ENCODE data around the gene THSD7B. TPM values are rescaled to one million over a fixed set of nuclear protein-coding genes. Genes with fewer than 3 reads are reported as not detected.

The THSD7B gene
- total and polyA plus RNA-seq, 10 of the 15 experiments (the other 5 are each of a cell fraction or from before 2014, with no cell fraction given) = 0.03 to 0.56 (median 0.28) TPM

DNA sequence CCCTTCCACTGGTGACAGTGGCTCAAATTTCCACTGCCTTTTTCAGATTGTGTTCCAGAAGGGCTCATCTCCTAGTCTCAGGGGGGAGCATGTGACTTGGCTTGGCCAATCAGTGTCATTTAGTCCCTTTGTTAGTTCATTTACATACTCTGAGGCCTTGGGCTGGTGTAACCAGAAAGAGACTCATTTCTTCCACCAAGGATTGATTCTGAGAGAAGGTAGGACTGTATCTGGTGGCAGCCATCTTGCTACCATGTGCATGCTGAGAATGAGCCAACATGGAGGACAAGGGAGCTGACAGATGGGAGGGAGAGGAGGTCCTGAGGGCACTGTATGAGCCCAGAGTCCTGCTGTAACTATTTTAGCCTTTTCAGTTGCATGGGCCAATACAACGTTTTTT lies 191.7 kb downstream of the THSD7B start:
- DNase-seq (ENCODE audit: low read depth, low spot score) (no peak), ATAC-seq (peak; percentile 38; the same call in 2 of the 3 replicates), FAIRE-seq (no peak)
- in situ Hi-C loops (cut with MboI) = no loop called here
- H3K36me3 ChIP-seq (ENCODE audit: control insufficient read depth in 2 of 2, insufficient read depth in 2 of 2, low read length in 1 of 2) = no peaks in the 10 kb centered on the region
- no peaks in the 10 kb centered on the region for H3K4me1 ChIP-seq (ENCODE audit: control insufficient read depth, insufficient read depth, low read length)
- POLR2A ChIA-PET = no interaction called here
- H3K4me2 ChIP-seq (ENCODE audit: control insufficient read depth, insufficient read depth) = no peak overlapping the region
- H3K27ac ChIP-seq (ENCODE audit: control insufficient read depth, insufficient read depth) = no peak overlapping the region
- RAD21 ChIA-PET (ENCODE audit: unreplicated experiment) = no interaction called here
- H3K4me3 ChIP-seq = no peak overlapping the region
- WGBS (ENCODE audit: insufficient coverage, insufficient replicate concordance, low lambda C conversion rate, missing lambda C conversion rate) = 0% methylated on average over 1 of the region's 1 CpG
- H3K9me3 ChIP-seq (replicated peaks; ENCODE audit: control insufficient read depth, insufficient read depth, low read length) = no peaks in the 10 kb centered on the region
- H2AFZ ChIP-seq (ENCODE audit: control insufficient read depth, low read depth, low read length) = no peak overlapping the region; the same call in 1 of the 2 replicates
- H3K27me3 ChIP-seq (replicated peaks in 1 of 2; ENCODE audit: control insufficient read depth in 2 of 2, insufficient read depth in 2 of 2, low read length in 1 of 2) = no peaks in the 10 kb centered on the region
- intact Hi-C loops (cut with micrococcal nuclease; ENCODE audit: unreplicated experiment) = no loop called here
- H3K9ac ChIP-seq (ENCODE audit: control insufficient read depth, insufficient read depth, low read length) = no peak overlapping the region
- BruUV-seq (replicated peaks) = no TSS peak
- SMC1A ChIA-PET (ENCODE audit: uncharacterized antibody, unreplicated experiment) = no interaction called here
- CTCF ChIA-PET = no interaction called here
- TF ChIP-seq STAT3 (IDR thresholded peaks at IDR 0.05; ENCODE audit: low read depth, low read length) = no peak
- TF ChIP-seq YBX1 (IDR thresholded peaks at IDR 0.05) = no peak
- TF ChIP-seq, protein P1, sequence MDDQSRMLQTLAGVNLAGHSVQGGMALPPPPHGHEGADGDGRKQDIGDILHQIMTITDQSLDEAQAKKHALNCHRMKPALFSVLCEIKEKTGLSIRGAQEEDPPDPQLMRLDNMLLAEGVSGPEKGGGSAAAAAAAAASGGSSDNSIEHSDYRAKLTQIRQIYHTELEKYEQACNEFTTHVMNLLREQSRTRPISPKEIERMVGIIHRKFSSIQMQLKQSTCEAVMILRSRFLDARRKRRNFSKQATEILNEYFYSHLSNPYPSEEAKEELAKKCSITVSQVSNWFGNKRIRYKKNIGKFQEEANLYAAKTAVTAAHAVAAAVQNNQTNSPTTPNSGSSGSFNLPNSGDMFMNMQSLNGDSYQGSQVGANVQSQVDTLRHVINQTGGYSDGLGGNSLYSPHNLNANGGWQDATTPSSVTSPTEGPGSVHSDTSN (IDR thresholded peaks at IDR 0.05; ENCODE audit: insufficient replicate concordance, low read depth, low read length) = no peak
- TF ChIP-seq KAT2A (conservative IDR thresholded peaks at IDR 0.05; ENCODE audit: control insufficient read depth, low read depth, low read length) = no peak
- no peak for TF ChIP-seq CTCF (IDR thresholded peaks at IDR 0.05 in 2 of 3, conservative IDR thresholded peaks at IDR 0.05 in 1 of 3; ENCODE audit: control insufficient read depth in 2 of 3, extremely low read depth in 1 of 3, insufficient read depth in 1 of 3, low read depth in 3 of 3, low read length in 3 of 3)
- TF ChIP-seq MEF2A (IDR thresholded peaks at IDR 0.05; ENCODE audit: insufficient read depth, low read depth, low read length) = no peak
- no peak for TF ChIP-seq JUND (IDR thresholded peaks at IDR 0.05; ENCODE audit: low read depth, low read length)
- TF ChIP-seq SMC3 (IDR thresholded peaks at IDR 0.05; ENCODE audit: borderline replicate concordance, low read length) = no peak
- no peak for TF ChIP-seq E2F4 (IDR thresholded peaks at IDR 0.05; ENCODE audit: low read depth, low read length)
- no peaks in the 10 kb centered on the region for H3K79me2 ChIP-seq (ENCODE audit: control insufficient read depth, insufficient read depth, low read length)
- H4K20me1 ChIP-seq (ENCODE audit: control insufficient read depth, insufficient read depth) = no peaks in the 10 kb centered on the region
